GM18498 (cell line): ENCODE results near the gene SIM2.

ENCODE experiments used
- ATAC-seq: cut with Tn5 transposase; IDR thresholded peaks from one replicate; pipeline ENCODE4 v1.9.1; 2021; ENCODE audit warnings: mild to moderate bottlenecking, moderate library complexity; ENCODE audit not compliant: unreplicated experiment

Gene SIM2

DNA sequence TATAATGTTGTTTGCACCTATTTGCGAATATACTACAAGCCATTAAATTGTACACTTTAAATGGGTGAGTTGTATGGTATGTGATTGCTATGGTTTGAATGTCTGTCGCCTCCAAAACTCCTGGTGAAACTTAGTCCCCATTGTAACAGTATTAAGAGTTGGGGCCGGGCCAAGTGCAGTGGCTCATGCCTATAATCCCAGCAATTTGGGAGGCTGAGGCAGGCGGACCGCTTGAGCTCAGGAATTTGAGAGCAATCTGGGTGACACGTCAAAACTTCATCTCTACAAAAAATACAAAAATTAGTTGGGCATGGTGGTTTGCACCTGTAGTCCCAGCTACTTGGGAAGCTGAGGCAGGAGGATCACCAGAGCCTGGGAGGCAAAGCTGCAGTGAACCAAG, 12.0 kb upstream of the SIM2 start:
- ATAC-seq: no peak

DNA sequence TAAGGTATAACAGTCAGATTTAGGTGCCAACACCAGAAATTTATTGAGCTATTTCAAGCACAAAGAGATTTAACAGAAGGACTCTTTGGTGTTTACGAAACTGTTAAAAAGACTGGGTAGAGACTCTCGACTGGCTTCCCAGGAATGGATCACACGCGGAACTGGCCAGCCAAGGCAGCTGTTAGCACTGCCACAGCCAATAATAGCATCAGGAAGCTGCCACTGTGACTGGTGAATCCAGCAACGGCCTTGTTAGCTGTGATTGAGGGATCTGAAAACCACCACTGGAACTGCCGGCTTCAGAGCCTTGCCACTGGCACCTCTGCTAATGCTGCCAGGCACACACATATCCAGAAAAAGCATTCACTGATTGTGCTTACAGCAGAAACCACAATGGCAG, 10.6 kb upstream of the SIM2 start:
- ATAC-seq: no peak

DNA sequence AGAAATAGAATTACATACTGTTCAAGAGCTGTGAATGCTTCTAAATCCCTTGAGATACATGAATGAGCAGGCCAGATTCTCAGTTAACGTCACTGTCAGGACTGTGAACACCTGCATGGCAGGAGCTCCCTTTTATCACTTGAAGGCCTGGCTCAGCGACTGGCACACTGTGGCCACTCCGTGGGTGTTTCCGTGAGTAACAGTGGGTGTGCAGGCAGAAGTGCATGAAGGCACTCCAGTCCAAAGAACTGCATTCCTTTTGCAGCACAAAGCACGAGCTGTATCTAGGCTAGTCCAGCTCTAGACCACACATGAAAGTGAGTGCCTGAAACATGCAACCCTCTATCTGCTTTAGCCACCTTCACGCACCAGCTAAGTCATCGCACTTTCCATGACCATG, 9.6 kb upstream of the SIM2 start:
- ATAC-seq: no peak

- ATAC-seq: no peak
Observed at GRCh38 chr21:36690628-36691554, 8.0 kb upstream of the SIM2 start.

- no peak for ATAC-seq
Observed at GRCh38 chr21:36691555-36692041, 7.3 kb upstream of the SIM2 start.

DNA sequence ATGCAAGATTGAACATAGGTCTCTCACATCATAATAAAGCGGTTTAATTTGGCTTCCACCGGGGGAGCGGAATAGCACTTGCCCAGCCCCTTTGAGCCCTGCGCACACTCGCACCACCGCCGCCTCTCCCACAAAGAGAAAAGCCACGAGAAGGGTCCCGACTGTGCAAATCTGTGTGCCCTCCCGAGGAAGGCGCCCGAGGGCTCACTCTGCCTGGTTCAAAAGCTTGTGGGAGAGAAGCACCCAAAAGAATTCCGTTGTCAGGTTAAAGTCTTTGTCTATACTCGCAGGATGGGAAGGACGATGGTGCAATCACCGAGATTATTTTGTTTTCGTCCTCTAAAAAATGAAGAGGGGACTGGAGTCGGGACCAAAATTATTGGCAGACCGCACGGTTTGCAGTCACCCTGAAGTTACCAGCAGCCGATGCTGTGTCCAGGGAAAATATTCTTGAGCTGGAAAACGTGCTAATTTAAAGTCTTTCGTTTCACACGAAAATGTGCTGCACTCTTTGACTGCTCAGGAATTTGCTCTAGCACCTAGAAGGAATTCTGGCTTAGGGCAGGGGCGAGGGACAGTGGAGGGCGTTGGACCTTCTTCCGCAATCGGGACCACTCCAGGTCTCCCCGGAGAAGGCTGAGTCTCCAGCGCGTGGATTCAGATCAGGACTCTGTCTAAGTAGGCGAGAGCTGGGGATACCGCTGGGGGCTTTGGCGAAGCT, 6.6 kb upstream of the SIM2 start:
- no peak for ATAC-seq

GRCh38 chr21:36692835-36693488, 6.0 kb upstream of the SIM2 start:
- no peak for ATAC-seq

GRCh38 chr21:36693489-36694030, 5.4 kb upstream of the SIM2 start:
- ATAC-seq: no peak

GRCh38 chr21:36694031-36694515, 4.8 kb upstream of the SIM2 start:
- no peak for ATAC-seq

GRCh38 chr21:36694593-36695282, 4.2 kb upstream of the SIM2 start:
- ATAC-seq: no peak

GRCh38 chr21:36695283-36695634, 3.7 kb upstream of the SIM2 start:
- no peak for ATAC-seq

DNA sequence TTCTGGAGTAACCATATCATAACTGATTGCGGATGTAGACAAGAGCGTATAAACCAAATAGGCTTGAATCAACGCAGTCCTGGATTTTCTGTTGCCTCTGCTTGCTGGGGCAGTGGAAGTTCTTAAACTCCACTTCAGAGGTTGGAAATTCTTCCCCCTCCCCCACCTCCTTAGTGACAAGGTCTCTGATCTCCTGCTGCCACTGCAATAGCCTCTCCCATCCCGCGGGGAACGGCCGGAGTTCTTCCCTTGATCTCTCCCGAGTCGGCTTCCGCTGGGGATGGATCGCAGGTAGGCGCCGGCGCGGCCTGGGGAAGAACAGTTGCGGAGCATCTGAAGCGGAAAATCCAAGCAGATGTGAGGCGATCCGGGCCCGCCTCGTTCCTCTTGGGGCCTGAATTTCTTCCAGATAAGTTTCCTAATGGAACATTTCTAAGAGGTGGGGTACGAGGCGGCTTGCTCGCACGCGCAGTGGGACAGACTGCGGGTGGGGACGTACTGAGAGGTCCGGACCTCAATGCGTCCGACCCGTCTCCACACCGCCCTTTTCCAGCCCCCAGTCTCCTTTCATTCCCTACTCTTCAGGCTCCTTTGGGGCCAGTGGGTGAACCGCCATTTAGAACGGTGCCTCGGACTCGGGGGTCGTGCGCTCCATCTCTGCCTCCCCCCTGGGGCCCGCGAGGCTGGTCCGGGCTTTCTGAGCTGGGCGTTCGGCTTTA, 3.1 kb upstream of the SIM2 start:
- ATAC-seq: no peak

DNA sequence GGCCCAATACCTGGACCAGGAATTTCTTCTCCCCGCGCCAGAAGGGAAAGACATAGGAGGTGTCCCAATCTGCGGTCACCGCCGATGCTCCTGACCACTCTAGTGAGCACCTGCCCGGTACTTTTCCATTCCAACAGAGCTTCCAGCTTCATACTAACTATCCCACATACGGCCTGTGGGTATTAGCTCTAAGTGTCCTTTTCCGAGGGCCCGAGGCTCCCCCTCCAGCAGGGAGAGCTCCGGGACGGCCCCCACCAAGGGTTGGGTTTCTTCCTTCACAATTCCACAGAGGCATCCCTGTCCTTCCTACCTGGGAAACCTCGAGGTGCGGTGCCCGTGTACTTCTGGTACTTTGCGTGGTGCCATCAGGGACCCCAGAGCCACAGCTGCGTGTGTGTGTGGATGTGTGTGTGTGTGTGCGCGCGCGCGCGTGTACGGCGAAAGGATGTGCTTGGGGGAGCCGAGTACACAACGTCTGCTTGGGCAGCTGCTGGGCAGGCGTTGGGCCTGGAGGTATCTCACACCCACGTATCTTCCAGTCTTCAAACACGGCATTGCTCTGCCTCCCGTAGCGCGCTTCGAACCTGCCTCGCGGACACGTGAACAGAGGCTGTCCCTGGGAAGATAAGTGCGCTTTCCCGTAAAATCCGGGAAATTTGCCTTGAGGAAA, 2.4 kb upstream of the SIM2 start:
- no peak for ATAC-seq

DNA sequence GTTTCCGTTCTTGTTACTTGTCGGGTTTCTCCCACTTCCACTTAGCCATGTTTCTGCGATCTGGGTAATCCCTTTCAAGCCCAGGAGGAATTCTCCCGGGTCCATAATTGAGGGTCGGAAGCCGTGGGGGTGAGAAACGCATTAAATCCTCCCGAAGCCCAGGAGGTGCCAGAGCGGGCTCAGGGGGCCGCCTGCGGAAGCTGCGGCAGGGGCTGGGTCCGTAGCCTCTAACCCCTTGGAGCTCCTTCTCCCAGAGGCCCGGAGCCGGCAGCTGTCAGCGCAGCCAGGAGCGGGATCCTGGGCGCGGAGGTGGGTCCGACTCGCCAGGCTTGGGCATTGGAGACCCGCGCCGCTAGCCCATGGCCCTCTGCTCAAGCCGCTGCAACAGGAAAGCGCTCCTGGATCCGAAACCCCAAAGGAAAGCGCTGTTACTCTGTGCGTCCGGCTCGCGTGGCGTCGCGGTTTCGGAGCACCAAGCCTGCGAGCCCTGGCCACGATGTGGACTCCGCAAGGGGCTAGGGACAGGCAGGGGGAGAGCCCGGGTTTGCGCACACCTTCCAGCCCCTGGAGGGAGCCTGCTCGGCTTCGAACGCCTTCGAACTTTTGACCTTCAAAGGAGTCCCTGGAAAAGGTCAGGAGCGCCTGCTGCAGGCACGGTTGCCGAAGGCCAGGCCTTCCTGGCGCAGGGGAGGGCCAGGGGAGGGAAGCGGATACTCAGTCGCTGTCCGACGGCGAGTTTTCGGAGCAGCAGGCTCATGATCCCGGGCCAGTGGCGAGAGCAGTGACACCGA, 1.7 kb upstream of the SIM2 start:
- ATAC-seq: no peak

GRCh38 chr21:36697851-36698384, 997 bp upstream of the SIM2 start:
- no peak for ATAC-seq

DNA sequence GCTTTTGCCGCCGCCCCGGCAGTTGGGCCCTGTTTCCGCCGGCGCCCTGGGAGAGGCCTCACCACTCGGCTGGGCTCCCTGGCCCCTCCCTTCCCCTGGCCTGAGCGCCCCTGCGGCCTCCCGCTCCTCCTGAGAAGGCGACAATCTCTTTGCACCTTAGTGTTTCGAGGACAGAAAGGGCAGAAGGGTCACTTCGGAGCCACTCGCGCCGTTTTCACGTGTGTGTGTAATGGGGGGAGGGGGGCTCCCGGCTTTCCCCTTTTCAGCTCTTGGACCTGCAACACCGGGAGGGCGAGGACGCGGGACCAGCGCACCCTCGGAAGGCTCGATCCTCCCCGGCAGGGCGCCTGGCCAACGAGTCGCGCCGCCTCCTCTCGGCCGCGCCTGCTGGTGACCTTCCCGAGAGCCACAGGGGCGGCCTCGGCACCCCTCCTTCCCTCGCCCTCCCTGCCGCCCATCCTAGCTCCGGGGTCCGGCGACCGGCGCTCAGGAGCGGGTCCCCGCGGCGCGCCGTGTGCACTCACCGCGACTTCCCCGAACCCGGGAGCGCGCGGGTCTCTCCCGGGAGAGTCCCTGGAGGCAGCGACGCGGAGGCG, 432 bp upstream of the SIM2 start:
- no peak for ATAC-seq

DNA sequence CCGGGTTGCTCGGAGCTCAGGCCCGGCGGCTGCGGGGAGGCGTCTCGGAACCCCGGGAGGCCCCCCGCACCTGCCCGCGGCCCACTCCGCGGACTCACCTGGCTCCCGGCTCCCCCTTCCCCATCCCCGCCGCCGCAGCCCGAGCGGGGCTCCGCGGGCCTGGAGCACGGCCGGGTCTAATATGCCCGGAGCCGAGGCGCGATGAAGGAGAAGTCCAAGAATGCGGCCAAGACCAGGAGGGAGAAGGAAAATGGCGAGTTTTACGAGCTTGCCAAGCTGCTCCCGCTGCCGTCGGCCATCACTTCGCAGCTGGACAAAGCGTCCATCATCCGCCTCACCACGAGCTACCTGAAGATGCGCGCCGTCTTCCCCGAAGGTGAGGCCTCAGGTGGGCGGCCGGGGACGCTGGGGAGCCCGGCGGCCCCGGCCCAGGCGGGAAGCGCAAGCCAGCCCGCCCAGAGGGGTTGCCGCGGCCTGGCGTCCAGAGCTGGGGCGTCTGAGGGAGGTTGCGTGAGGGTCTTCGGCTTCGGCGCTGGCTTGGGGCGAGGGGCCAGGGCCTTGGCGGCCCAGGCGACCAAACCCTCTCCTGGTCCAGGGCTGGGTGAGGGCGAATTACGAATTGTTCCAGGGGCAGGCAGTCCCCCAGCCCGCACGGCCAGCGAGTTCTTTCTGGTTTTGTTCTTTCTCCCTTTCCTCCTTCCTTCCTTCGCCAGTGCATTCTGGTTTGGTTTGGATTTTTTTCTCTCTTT, 805 bp downstream of the SIM2 start:
- ATAC-seq: no peak
